PC-9 (cell line): ENCODE measurements around the gene MBD5.

Source experiments
- EZH2 ChIP-seq: fragments of 200-600 bp; sonication (generic); IDR thresholded peaks from 2 replicates; pipeline ENCODE4 v1.8.0; 2017; ENCODE audit warnings: antibody characterized with exemption, low read depth
- TF ChIP-seq, protein P1 (sequence below): fragments of 200-600 bp; sonication (generic); conservative IDR thresholded peaks from 2 replicates; pipeline ENCODE4 v1.6.1; 2017; ENCODE audit warnings: mixed run types, antibody characterized with exemption, mild to moderate bottlenecking, moderate library complexity

DNA sequence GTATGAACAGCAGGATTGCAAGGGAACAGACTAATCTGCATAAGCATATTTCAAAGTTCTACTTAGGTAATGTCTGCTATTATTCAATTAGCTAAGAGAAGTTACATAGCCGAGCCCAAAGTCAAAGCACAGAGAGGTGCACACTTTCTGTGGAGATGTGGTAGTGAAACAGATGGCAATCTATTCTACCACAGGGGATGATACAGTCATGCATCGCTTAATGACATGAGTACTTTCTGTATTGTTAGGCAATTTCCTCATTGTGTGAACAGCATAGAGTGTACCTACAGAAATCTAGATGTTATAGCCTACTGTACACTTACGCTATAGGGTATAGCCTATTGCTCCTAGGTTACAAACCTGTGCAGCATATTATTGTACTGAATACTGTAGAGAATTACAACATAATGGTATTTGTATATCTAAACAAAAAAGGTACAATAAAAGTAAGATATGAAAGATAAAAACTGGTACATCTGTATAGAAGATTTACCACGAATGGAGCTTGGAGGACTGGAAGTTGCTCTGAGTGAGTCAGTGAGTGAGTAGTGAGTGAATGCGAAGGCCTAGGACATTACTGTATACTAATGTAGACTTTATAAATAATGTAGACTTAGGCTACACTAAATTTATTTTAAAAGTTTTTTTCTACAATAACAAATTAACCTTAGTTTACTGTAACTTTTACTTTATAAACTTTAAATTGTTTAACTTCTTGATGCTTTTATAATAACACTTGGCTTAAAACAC lies 197.6 kb downstream of the MBD5 start:
- TF ChIP-seq, protein P1, sequence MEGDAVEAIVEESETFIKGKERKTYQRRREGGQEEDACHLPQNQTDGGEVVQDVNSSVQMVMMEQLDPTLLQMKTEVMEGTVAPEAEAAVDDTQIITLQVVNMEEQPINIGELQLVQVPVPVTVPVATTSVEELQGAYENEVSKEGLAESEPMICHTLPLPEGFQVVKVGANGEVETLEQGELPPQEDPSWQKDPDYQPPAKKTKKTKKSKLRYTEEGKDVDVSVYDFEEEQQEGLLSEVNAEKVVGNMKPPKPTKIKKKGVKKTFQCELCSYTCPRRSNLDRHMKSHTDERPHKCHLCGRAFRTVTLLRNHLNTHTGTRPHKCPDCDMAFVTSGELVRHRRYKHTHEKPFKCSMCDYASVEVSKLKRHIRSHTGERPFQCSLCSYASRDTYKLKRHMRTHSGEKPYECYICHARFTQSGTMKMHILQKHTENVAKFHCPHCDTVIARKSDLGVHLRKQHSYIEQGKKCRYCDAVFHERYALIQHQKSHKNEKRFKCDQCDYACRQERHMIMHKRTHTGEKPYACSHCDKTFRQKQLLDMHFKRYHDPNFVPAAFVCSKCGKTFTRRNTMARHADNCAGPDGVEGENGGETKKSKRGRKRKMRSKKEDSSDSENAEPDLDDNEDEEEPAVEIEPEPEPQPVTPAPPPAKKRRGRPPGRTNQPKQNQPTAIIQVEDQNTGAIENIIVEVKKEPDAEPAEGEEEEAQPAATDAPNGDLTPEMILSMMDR: no peak
- TF ChIP-seq EZH2: no peak
